ENCODE measurements around the gene CNGA3. TPM values are rescaled to one million over a fixed set of nuclear protein-coding genes. Genes with fewer than 3 reads are reported as not detected.

CNGA3 gene
- total RNA-seq, 4 donors from 2014 or later = 0.25 to 0.47 TPM; not detected in 2

DNA sequence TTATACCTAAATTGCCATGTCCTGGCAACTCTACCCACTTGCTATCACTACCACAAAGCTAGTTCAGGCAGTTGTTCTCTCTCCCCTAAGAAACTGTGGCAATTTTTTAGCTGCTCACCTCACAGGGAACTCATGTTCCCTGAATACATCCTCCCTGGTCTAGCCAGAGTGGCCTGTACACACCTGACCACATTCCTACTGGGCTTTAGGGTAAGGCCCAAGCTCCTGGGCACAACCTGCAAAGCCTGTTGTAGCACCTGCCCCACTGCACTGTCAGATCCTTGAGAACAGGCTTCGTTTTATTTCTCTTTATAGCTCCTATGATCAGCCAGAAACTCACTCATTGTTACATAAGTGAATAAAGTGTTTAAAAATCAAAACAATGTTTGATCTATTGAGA, 21.5 kb downstream of the CNGA3 start:
- TF ChIP-seq CTCF (IDR thresholded peaks at IDR 0.05) = no peak
- DNase-seq (ENCODE audit: low spot score) (no peak), ATAC-seq (ENCODE audit: low FRiP score) (no peak)

- ATAC-seq (ENCODE audit: low FRiP score) (no peak), DNase-seq (ENCODE audit: low spot score) (no peak)
- no peak for TF ChIP-seq CTCF (IDR thresholded peaks at IDR 0.05)
These were observed 23.5 kb downstream of the CNGA3 start for GRCh38 chr2:98369710-98370239.

- DNase-seq (ENCODE audit: low spot score) (no peak), ATAC-seq (ENCODE audit: low FRiP score) (no peak)
- no peak for TF ChIP-seq CTCF (IDR thresholded peaks at IDR 0.05)
These were observed 25.9 kb downstream of the CNGA3 start for GRCh38 chr2:98372121-98372520.

DNA sequence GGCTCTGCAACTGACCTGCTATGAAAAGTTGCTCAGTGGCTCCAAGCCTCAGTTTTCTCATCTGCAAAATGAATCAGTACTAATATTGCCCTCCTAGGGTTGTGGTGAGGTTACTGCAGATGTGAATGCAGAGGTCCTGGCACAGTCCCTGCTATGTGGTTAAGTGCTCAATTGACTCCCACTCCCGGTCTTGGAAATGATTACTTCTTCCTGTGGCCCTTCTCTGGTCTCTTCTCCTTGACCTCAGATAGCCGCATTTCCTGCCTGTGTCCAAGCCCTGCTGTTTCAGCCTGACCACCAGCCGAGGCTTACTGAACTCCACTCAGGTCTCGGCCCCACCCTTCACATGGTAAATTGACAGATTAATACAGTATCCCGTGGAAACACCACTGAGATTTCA, 26.3 kb downstream of the CNGA3 start:
- TF ChIP-seq CTCF (IDR thresholded peaks at IDR 0.05) = no peak
- ATAC-seq (ENCODE audit: low FRiP score) = no peak
- no peak for DNase-seq (ENCODE audit: low spot score)

GRCh38 chr2:98374286-98374685, 28.0 kb downstream of the CNGA3 start:
- DNase-seq (ENCODE audit: low spot score) (no peak), ATAC-seq (ENCODE audit: low FRiP score) (no peak)
- no peak for TF ChIP-seq CTCF (IDR thresholded peaks at IDR 0.05)

- TF ChIP-seq CTCF (IDR thresholded peaks at IDR 0.05) = no peak
- ATAC-seq (ENCODE audit: low FRiP score) (no peak), DNase-seq (ENCODE audit: low spot score) (no peak)
These were observed 28.8 kb downstream of the CNGA3 start for GRCh38 chr2:98374958-98375570.

DNA sequence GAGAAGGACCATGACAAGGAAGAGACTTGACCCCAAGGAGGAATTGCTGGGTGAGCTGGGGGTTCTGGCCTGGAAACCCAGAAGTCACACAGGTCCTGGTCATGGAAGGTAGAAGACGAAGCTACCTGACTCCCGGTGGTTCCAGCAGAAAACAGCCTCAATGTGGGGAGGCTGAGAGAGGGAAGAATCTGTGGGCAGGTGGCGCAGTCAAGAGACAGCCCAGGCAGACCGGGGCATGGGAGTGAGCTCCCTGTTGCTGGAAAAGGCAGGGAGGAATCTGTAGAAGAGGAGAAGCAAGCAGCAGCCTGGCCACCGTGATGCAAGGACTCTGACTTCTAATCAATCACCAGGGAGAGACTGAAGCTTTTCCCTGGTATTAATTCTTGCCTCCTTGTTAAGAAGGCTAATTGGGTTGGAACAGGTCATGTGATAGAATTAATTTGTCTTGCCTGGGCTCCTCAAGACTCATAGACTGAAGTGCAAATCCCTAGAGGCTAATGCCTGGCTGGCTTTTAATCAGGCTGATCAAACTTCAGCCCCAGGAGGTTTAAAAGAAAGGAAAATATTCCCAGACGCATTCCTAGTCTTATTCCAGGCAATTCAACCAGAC, 30.1 kb downstream of the CNGA3 start:
- no peak for DNase-seq (ENCODE audit: low spot score)
- no peak for TF ChIP-seq CTCF (IDR thresholded peaks at IDR 0.05)
- ATAC-seq (ENCODE audit: low FRiP score) = no peak
